Measurements from ENCODE around the gene L1TD1. TPM values are rescaled to one million over a fixed set of nuclear protein-coding genes. Genes with fewer than 3 reads are reported as not detected.
A peak's percentile ranks its signal among the peaks of the same experiment; 100 is the strongest.
"Not testable (repeated sequence)": the region's sequence is repeated elsewhere in the genome, so short reads cannot be mapped to it uniquely, and the experiment has no call there.

Gene L1TD1, protein sequence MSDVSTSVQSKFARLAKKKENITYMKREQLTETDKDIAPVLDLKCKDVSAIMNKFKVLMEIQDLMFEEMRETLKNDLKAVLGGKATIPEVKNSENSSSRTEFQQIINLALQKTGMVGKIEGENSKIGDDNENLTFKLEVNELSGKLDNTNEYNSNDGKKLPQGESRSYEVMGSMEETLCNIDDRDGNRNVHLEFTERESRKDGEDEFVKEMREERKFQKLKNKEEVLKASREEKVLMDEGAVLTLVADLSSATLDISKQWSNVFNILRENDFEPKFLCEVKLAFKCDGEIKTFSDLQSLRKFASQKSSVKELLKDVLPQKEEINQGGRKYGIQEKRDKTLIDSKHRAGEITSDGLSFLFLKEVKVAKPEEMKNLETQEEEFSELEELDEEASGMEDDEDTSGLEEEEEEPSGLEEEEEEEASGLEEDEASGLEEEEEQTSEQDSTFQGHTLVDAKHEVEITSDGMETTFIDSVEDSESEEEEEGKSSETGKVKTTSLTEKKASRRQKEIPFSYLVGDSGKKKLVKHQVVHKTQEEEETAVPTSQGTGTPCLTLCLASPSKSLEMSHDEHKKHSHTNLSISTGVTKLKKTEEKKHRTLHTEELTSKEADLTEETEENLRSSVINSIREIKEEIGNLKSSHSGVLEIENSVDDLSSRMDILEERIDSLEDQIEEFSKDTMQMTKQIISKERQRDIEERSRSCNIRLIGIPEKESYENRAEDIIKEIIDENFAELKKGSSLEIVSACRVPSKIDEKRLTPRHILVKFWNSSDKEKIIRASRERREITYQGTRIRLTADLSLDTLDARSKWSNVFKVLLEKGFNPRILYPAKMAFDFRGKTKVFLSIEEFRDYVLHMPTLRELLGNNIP
- total RNA-seq (not detected), polyA plus RNA-seq (not detected)

DNA sequence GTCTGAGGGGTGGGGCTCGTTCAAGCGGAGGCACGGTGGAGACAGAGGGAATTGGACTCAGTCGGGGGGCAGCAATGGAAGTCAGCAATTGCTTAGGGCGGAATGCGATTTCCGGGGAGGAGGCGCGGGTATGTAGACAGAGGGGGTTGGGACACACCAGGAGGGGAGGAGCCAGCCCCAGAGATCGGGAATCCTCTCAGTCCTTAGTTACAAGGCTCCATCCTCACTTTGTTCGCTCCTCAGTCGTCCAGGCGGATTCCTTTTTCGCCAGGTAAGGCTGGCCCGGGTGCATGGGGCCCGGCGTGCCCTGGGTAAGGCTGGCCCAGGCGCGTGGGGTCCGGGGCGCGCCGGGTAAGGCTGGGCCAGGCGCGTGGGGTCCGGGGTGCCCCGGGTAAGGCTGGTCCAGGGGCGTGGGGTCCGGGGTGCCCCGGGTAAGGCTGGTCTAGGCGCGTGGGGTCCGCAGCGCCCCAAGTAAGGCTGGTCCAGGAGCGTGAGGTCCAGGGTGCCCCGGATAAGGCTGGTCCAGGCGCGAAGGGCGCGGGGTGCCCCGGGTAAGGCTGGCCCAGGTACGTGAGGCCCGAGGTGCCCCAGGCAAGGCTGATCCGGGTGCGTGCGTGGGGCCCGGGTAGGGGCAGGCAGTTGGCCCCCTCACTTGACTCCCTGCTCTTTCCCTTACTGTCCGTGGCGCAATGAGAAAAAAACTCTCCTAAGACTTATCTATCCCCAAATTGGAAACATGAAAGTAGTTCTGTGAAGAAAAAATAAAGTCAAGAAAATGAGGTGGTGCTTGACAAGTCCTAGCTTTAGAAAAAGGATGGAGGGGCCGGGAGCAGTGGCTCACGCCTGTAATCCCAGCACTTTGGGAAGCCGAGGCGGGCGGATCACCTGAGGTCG lies at the start of gene L1TD1:
Gene L1TD1 (plus strand): TSS at position 199 of the 894 bp plus-strand sequence. CDS start 11,780 bp downstream, outside the sequence.
- Histone ChIP-seq H3K9me3 (ENCODE audit: control insufficient read depth in 1 of 2, low read length in 2 of 2) (no peaks in the 10 kb centered on the region), H3K27me3 (ENCODE audit: insufficient read depth, low read length) (no peaks in the 10 kb centered on the region), H3K27ac (ENCODE audit: low read depth, low read length) (no peak within 1 kb of the TSS), H3K4me3 (ENCODE audit: low read length in 2 of 2) (no peak within 1 kb of the TSS), H3K4me1 (ENCODE audit: insufficient read depth, low read length) (no peaks in the 10 kb centered on the region), H3K36me3 (ENCODE audit: insufficient read depth, low read length) (no peaks in the 10 kb centered on the region)
- no peak for DNase-seq
- Mint-ChIP-seq H3K9me3 (peaks cover 0 to 4% (median 0%) of the 10 kb centered on the region in 8 donors), H3K36me3 (no peaks in the 10 kb centered on the region), H3K27ac (peak within 1 kb of the TSS in 1 of 7 donors; percentile 19), H3K4me3 (peak within 1 kb of the TSS in 1 of 8 donors; percentile 53), H3K4me1 (peaks cover 0 to 17% (median 4%) of the 10 kb centered on the region in 4 donors), H3K27me3 (peaks cover 21 to 30% of the 10 kb centered on the region in 2 donors)
- intact Hi-C loops (cut with micrococcal nuclease) = no loop called here
- ChIA-PET POLR2A (ENCODE audit: partially characterized antibody) (no interaction called here), CTCF (ENCODE audit: partially characterized antibody) (no interaction called here)

DNA sequence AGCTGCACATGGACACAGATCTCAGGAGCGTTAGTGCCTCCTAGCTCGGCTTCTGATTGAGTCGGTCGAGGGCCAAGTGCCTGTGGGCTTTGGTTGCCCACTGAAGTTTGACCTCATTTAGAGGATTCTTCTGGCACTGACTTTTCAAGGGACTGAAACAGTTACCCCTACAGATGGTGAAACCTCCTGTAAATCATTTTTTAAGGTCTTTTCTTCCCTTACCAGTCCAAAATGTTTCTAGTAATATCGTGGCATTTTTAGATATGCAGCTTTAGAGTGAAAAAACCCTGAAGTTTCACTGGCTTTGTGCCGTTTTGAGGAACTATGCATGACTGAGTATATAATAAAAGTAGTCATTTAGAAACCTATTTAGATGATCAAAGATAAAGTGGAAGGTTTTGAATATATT lies 34.7 kb upstream of the L1TD1 start:
- no peaks in the 10 kb centered on the region for H3K9me3 ChIP-seq (ENCODE audit: control insufficient read depth in 1 of 2, low read length in 2 of 2)
- Mint-ChIP-seq H3K4me1 (no peaks in the 10 kb centered on the region), H3K36me3 (peaks cover 12 to 17% of the 10 kb centered on the region in 2 donors), H3K27me3 (no peaks in the 10 kb centered on the region), H3K27ac (peak overlapping the region in 1 of 7 donors; percentile 8), H3K9me3 (no peaks in the 10 kb centered on the region), H3K4me3 (no peak overlapping the region)
- no peaks in the 10 kb centered on the region for H3K4me1 ChIP-seq (ENCODE audit: insufficient read depth, low read length)
- ChIA-PET POLR2A (ENCODE audit: partially characterized antibody) (no interaction called here), CTCF (ENCODE audit: partially characterized antibody) (interaction anchor here (1.8 kb wide), 1 partner anchor 16 kb away, joined by 6 read pairs; no protein-coding TSS in a partner anchor)
- no peak overlapping the region for H3K27ac ChIP-seq (ENCODE audit: low read depth, low read length)
- no peak overlapping the region for H3K4me3 ChIP-seq (ENCODE audit: low read length in 2 of 2)
- no peaks in the 10 kb centered on the region for H3K27me3 ChIP-seq (ENCODE audit: insufficient read depth, low read length)
- no peaks in the 10 kb centered on the region for H3K36me3 ChIP-seq (ENCODE audit: insufficient read depth, low read length)
- intact Hi-C loops (cut with micrococcal nuclease) = no loop called here
- DNase-seq = no peak

DNA sequence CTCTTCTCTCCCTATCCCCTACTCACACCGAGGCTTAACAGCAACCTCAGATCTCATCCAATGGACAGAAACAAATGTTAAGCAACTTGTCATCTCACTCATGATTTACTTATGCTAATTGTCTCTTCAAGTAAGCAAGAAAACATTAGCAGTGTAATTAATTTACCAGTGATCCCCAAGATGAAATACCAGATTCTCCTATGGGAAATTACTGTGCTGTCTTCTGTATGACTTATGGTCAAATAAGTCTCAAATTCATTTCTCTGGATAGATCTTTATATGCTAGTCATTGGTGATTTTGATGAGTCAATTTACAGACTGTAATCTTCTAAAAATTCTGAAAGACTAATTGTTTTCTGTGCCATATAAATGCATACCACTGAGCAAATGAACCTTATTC lies 32.9 kb upstream of the L1TD1 start:
- Histone ChIP-seq H3K4me3 (ENCODE audit: low read length in 2 of 2) (no peak overlapping the region), H3K9me3 (ENCODE audit: control insufficient read depth in 1 of 2, low read length in 2 of 2) (no peaks in the 10 kb centered on the region), H3K4me1 (ENCODE audit: insufficient read depth, low read length) (no peaks in the 10 kb centered on the region), H3K27me3 (ENCODE audit: insufficient read depth, low read length) (no peaks in the 10 kb centered on the region), H3K27ac (ENCODE audit: low read depth, low read length) (no peak overlapping the region), H3K36me3 (ENCODE audit: insufficient read depth, low read length) (no peaks in the 10 kb centered on the region)
- peaks cover 12 to 15% of the 10 kb centered on the region in 2 donors for H3K36me3 Mint-ChIP-seq
- POLR2A ChIA-PET (ENCODE audit: partially characterized antibody) = no interaction called here
- H3K27me3 Mint-ChIP-seq = no peaks in the 10 kb centered on the region
- CTCF ChIA-PET (ENCODE audit: partially characterized antibody) = no interaction called here
- no peak overlapping the region for H3K27ac Mint-ChIP-seq
- no peak overlapping the region for H3K4me3 Mint-ChIP-seq
- no peak for DNase-seq
- no peaks in the 10 kb centered on the region for H3K9me3 Mint-ChIP-seq
- intact Hi-C loops (cut with micrococcal nuclease) = no loop called here
- H3K4me1 Mint-ChIP-seq = no peaks in the 10 kb centered on the region

DNA sequence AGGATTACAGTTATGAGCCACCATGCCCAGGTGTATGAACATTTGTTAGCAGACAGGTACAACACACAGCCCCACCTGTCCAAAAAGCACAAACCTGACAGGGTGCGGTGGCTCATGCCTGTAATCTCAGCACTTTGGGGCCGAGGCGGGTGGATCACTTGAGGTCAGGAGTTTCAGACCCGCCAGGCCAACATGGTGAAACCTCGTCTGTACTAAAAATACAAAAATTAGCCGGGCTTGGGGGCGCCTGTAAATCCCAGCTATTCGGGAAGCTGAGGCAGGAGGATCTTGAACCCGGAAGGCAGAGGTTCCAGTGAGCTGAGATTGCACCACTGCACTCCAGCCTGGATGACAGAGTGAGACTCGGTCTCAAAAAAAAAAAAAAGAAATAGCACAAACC lies 24.3 kb upstream of the L1TD1 start:
- H3K36me3 Mint-ChIP-seq; intact Hi-C loops (cut with micrococcal nuclease); H3K9me3 ChIP-seq (ENCODE audit: control insufficient read depth in 1 of 2, low read length in 2 of 2); H3K36me3 ChIP-seq (ENCODE audit: insufficient read depth, low read length); H3K4me1 Mint-ChIP-seq; H3K4me3 ChIP-seq (ENCODE audit: low read length in 2 of 2); H3K4me1 ChIP-seq (ENCODE audit: insufficient read depth, low read length); CTCF ChIA-PET (ENCODE audit: partially characterized antibody); H3K27ac Mint-ChIP-seq; DNase-seq; H3K4me3 Mint-ChIP-seq; H3K27ac ChIP-seq (ENCODE audit: low read depth, low read length); H3K27me3 Mint-ChIP-seq; H3K9me3 Mint-ChIP-seq; H3K27me3 ChIP-seq (ENCODE audit: insufficient read depth, low read length); POLR2A ChIA-PET (ENCODE audit: partially characterized antibody): not testable (repeated sequence)

DNA sequence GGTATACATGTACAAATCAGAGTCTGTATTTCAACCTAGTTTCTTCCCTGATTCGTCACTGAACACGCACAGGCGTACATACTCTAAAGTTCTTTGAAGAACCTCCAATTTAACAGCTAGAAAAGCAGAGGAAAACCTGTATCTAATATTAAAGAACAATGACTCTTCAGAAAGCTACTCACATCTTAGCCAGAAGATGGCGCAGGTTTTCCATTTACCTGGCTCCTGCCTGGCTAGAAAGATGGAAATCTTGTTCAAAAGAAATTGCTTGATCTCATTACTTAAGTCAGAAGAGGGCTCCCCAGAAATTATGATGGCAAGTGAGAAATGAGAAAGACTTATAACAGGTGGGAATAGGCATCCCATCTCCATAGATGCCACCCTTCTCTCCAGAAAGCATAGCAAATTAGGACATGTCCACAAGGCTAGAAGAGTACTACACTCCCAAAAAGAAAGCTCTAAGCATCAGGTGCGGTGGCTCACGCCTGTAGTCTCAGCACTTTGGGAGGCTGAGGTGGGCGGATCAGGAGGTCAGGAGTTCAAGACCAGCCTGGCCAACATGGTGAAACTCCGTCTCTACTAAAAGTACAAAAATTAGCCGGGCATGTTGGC lies 19.0 kb upstream of the L1TD1 start:
- Mint-ChIP-seq H3K36me3 (no peaks in the 10 kb centered on the region), H3K9me3 (no peaks in the 10 kb centered on the region), H3K4me1 (no peaks in the 10 kb centered on the region), H3K27me3 (peaks cover 5 to 8% of the 10 kb centered on the region in 2 donors), H3K4me3 (no peak overlapping the region), H3K27ac (no peak overlapping the region)
- H3K9me3 ChIP-seq (ENCODE audit: control insufficient read depth in 1 of 2, low read length in 2 of 2) = no peaks in the 10 kb centered on the region
- no peaks in the 10 kb centered on the region for H3K36me3 ChIP-seq (ENCODE audit: insufficient read depth, low read length)
- intact Hi-C loops (cut with micrococcal nuclease) = no loop called here
- CTCF ChIA-PET (ENCODE audit: partially characterized antibody) = interaction anchor here (0.6 to 5.2 kb wide), 28 partner anchors 9 to 600 kb away, joined by 3 to 74 read pairs (median 3); no protein-coding TSS in a partner anchor
- DNase-seq = peak in 4 of 5 donors; percentile 26 to 51 (median 34)
- POLR2A ChIA-PET (ENCODE audit: partially characterized antibody) = interaction anchor here (1.0 to 1.5 kb wide), 3 partner anchors 229 to 571 kb away, joined by 3 to 5 read pairs (median 3); no protein-coding TSS in a partner anchor
- H3K4me1 ChIP-seq (ENCODE audit: insufficient read depth, low read length) = no peaks in the 10 kb centered on the region
- H3K4me3 ChIP-seq (ENCODE audit: low read length in 2 of 2) = no peak overlapping the region
- H3K27me3 ChIP-seq (ENCODE audit: insufficient read depth, low read length) = no peaks in the 10 kb centered on the region
- no peak overlapping the region for H3K27ac ChIP-seq (ENCODE audit: low read depth, low read length)

DNA sequence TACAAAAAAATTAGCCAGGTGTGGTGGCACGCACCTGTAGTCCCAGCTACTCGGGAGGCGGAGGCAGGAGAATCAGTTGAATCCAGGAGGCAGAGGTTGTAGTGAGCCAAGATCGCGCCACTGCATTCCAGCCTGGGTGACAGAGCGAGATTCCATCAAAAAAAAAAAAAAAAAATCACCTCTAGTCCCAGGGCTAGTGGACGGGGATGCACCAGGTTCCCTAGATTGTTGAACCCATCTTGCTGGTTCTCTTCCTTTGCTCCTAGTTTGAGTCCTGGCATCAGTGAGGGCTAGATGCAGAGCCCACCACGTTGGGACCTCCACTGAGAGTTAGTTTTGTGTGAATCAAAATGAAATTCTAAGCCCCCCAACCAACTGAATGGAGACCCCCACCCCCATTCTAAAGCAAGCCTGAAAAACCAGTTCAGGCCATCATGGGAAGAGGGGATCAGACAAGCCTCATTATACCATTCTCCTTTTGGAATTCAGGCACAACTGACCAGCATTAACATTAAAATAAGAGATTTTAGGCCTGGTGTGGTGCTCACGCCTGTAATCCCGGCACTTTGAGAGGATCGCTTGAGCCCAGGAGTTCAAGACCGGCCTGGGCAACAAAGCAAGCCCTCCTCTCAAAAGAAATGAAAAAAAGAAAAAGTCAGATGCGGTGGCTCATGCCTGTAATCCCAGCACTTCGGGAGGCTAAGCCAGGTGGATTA lies 17.9 kb upstream of the L1TD1 start:
- no peaks in the 10 kb centered on the region for H3K9me3 ChIP-seq (ENCODE audit: control insufficient read depth in 1 of 2, low read length in 2 of 2)
- CTCF ChIA-PET (ENCODE audit: partially characterized antibody) = interaction anchor here (0.6 to 5.2 kb wide), 13 partner anchors 10 to 573 kb away, joined by 3 to 74 read pairs (median 4); no protein-coding TSS in a partner anchor
- H3K4me1 ChIP-seq (ENCODE audit: insufficient read depth, low read length) = no peaks in the 10 kb centered on the region
- POLR2A ChIA-PET (ENCODE audit: partially characterized antibody) = interaction anchor here (1.5 kb wide), 1 partner anchor 230 kb away, joined by 5 read pairs; no protein-coding TSS in a partner anchor
- intact Hi-C loops (cut with micrococcal nuclease) = no loop called here
- Mint-ChIP-seq H3K4me1 (no peaks in the 10 kb centered on the region), H3K27me3 (peaks cover 0 to 5% of the 10 kb centered on the region in 2 donors), H3K4me3 (no peak overlapping the region), H3K9me3 (no peaks in the 10 kb centered on the region), H3K36me3 (no peaks in the 10 kb centered on the region), H3K27ac (no peak overlapping the region)
- H3K4me3 ChIP-seq (ENCODE audit: low read length in 2 of 2) = no peak overlapping the region
- H3K27ac ChIP-seq (ENCODE audit: low read depth, low read length) = no peak overlapping the region
- no peaks in the 10 kb centered on the region for H3K27me3 ChIP-seq (ENCODE audit: insufficient read depth, low read length)
- no peak for DNase-seq
- H3K36me3 ChIP-seq (ENCODE audit: insufficient read depth, low read length) = no peaks in the 10 kb centered on the region

All from CD4-positive, alpha-beta memory T cell (primary cell).